Endothelial cell of umbilical vein (primary cell): Measurements from ENCODE around the gene FZD8. TPM values are rescaled to one million over a fixed set of nuclear protein-coding genes. Genes with fewer than 3 reads are reported as not detected.

Experiments
- BruUV-seq: library from RNA; stranded (reverse); fragments of 400-500 nt; replicated peaks from 2 replicates; lab custom pipeline; 2021; lab: Mats Ljungman, UMichigan
- CTCF ChIA-PET: fragments of 300-600, 350-600 bp; sonication (Branson Sonifier 250); formaldehyde crosslinking; loops from one replicate; lab custom pipeline; 2021; ENCODE audit warnings: antibody characterized with exemption, inconsistent platforms; lab: Charles Lee
- POLR2A ChIA-PET: fragments of 300-600, 350-600 bp; sonication (Branson Sonifier 250); formaldehyde crosslinking; loops from one replicate; lab custom pipeline; 2021; ENCODE audit warnings: antibody characterized with exemption, inconsistent platforms; lab: Charles Lee
- DNase-seq: peaks from one replicate; pipeline ENCODE4 v3.0.0-alpha.2; 2011; ENCODE audit warnings: low read depth, low spot score
- FAIRE-seq: peaks from 2 replicates; lab custom pipeline; 2011; peaks lifted over from hg19 to GRCh38; lab: Jason Lieb, UNC
- H2AFZ ChIP-seq: 2 replicates; pipeline ENCODE4 v1.6.0; 2012; ENCODE audit warnings: low read depth, low read length, control low read depth, inconsistent platforms
- H3K27ac ChIP-seq: 2 replicates; pipeline ENCODE4 v1.5.1; 2011; ENCODE audit warnings: low read depth, mild to moderate bottlenecking, control low read depth, low read length, moderate library complexity; ENCODE audit not compliant: insufficient read depth
- H3K27me3 ChIP-seq, 2 experiments: 2 replicates each; pipeline versions ENCODE4 v1.6.0 to v1.6.1; 2011; ENCODE audit warnings: low read length in 2 of 2, mixed read lengths in 1 of 2; ENCODE audit not compliant: control insufficient read depth in 2 of 2, insufficient read depth in 2 of 2
- H3K36me3 ChIP-seq, 2 experiments: 2 replicates in 1 of 2; 3 replicates in 1 of 2; pipeline ENCODE4 v1.5.1; 2011; ENCODE audit warnings: low read length in 2 of 2, mild to moderate bottlenecking in 1 of 2, moderate library complexity in 1 of 2; ENCODE audit not compliant: control insufficient read depth in 2 of 2, insufficient read depth in 2 of 2; ENCODE audit errors: extremely low read depth in 1 of 2
- H3K4me1 ChIP-seq: 3 replicates; pipeline ENCODE4 v1.5.1; 2011; ENCODE audit warnings: mild to moderate bottlenecking, low read length; ENCODE audit not compliant: control insufficient read depth, insufficient read depth; ENCODE audit errors: extremely low read depth
- H3K4me2 ChIP-seq: 2 replicates; pipeline ENCODE4 v1.6.1; 2011; ENCODE audit warnings: low read length, control low read depth, mixed read lengths; ENCODE audit not compliant: insufficient read depth
- H3K4me3 ChIP-seq, 3 experiments: fragments of 200-600 bp in 1 of 3; sonication (generic), shearing (Covaris generic) in 1 of 3; replicated peaks in 1 of 3; 2 replicates each; pipeline ENCODE4 v1.5.1; 2011 to 2016; ENCODE audit warnings: control low read depth in 3 of 3, low read length in 3 of 3, mild to moderate bottlenecking in 2 of 3, inconsistent platforms in 1 of 3, low read depth in 1 of 3, moderate library complexity in 1 of 3; ENCODE audit not compliant: insufficient read depth in 1 of 3
- H3K79me2 ChIP-seq: 2 replicates; pipeline ENCODE4 v1.6.0; 2012; ENCODE audit warnings: low read length, inconsistent platforms; ENCODE audit not compliant: control insufficient read depth, insufficient read depth
- H3K9ac ChIP-seq: replicated peaks from 2 replicates; pipeline ENCODE3; 2011; ENCODE audit warnings: low read length, control low read depth; ENCODE audit not compliant: insufficient read depth; ENCODE audit errors: extremely low read depth
- H3K9me1 ChIP-seq: replicated peaks from 3 replicates; pipeline ENCODE4 v1.6.0; 2011; ENCODE audit warnings: mild to moderate bottlenecking, low read length; ENCODE audit not compliant: control insufficient read depth, insufficient read depth; ENCODE audit errors: extremely low read depth
- H3K9me3 ChIP-seq: replicated peaks from 2 replicates; pipeline ENCODE4 v1.5.1; 2012; ENCODE audit warnings: low read length, inconsistent platforms; ENCODE audit not compliant: control insufficient read depth, insufficient read depth
- H4K20me1 ChIP-seq: replicated peaks from 2 replicates; pipeline ENCODE3; 2011; ENCODE audit warnings: mild to moderate bottlenecking, low read length; ENCODE audit not compliant: control insufficient read depth, insufficient read depth; ENCODE audit errors: extremely low read depth
- CTCF ChIP-seq, 2 donors: IDR thresholded peaks; 1 replicate in 1 of 2; 2 replicates in 1 of 2; pipeline ENCODE4 v1.5.1; 2011; ENCODE audit warnings: low read length in 2 of 2, mild to moderate bottlenecking in 2 of 2, moderate library complexity in 2 of 2, control low read depth in 1 of 2, inconsistent platforms in 1 of 2, low read depth in 1 of 2; ENCODE audit not compliant: insufficient read depth in 1 of 2; ENCODE audit errors: extremely low read depth in 1 of 2
- EZH2 ChIP-seq: IDR thresholded peaks from 2 replicates; pipeline ENCODE4 v1.6.1; 2012; ENCODE audit warnings: borderline replicate concordance, low read depth, mild to moderate bottlenecking, moderate library complexity, low read length, inconsistent platforms; ENCODE audit not compliant: severe bottlenecking
- FOS ChIP-seq: IDR thresholded peaks from 2 replicates; pipeline ENCODE4 v1.6.1; 2011; ENCODE audit warnings: mild to moderate bottlenecking, low read length, moderate library complexity, borderline replicate concordance; ENCODE audit not compliant: insufficient read depth
- GATA2 ChIP-seq: IDR thresholded peaks from 2 replicates; pipeline ENCODE4 v1.7.0; 2011; ENCODE audit warnings: low read depth, mild to moderate bottlenecking, moderate library complexity, mixed read lengths, low read length; ENCODE audit not compliant: insufficient read length, insufficient read depth
- JUN ChIP-seq: IDR thresholded peaks from 2 replicates; pipeline ENCODE4 v1.6.1; 2011; ENCODE audit warnings: borderline replicate concordance, low read depth; ENCODE audit not compliant: insufficient read length, insufficient read depth
- MAX ChIP-seq: IDR thresholded peaks from 2 replicates; pipeline ENCODE4 v1.6.1; 2011; ENCODE audit not compliant: insufficient read depth, insufficient read length
- MYC ChIP-seq: IDR thresholded peaks from one replicate; pipeline ENCODE4 v1.6.1; 2011; ENCODE audit warnings: mild to moderate bottlenecking, low read depth, low read length
- POLR2A ChIP-seq: IDR thresholded peaks from 2 replicates; pipeline ENCODE4 v1.6.1; 2012; ENCODE audit warnings: low read depth, mild to moderate bottlenecking, control low read depth, low read length
- POLR2AphosphoS5 ChIP-seq: IDR thresholded peaks from 2 replicates; pipeline ENCODE4 v1.6.1; 2012; ENCODE audit warnings: low read depth, mild to moderate bottlenecking, control low read depth, low read length, moderate library complexity; ENCODE audit not compliant: insufficient read depth
- dilution Hi-C: fragments of 300-500 bp; cut with MboI; formaldehyde crosslinking; loops from one replicate; pipeline ENCODE4 v1.15.0; 2019; ENCODE audit warnings: low sequenced_read_pairs; ENCODE audit not compliant: extremely low pct_ligation_motif_present
- intact Hi-C: fragments of 100-400 bp; cut with micrococcal nuclease; formaldehyde crosslinking; loops from one replicate; pipeline ENCODE4 v1.10.0; 2022
- polyA plus RNA-seq, 4 experiments: library from polyadenylated mRNA; depleted of rRNA in 3 of 4; stranded (reverse) in 3 of 4; unstranded in 1 of 4; fragments of >200 nt; gene quantifications; 2 replicates each; pipeline versions ENCODE4 v1.2.1 to v1.2.3, GENCODE V29; 2011 to 2012; ENCODE audit warnings: missing spikeins in 1 of 4
- total RNA-seq: library from RNA; stranded (reverse); gene quantifications from 2 replicates; pipeline ENCODE4 v1.2.3, GENCODE V29; 2021

Gene FZD8
- total and polyA plus RNA-seq, 2 donors (not counting 3 experiments of a cell fraction or from before 2014, with no cell fraction given) = 6.2 to 11.1 TPM

- ChIA-PET CTCF (interaction anchor here (1.1 kb wide), 1 partner anchor 1091 kb away, joined by 3 read pairs; no protein-coding TSS in a partner anchor), POLR2A (no interaction called here)
- Histone ChIP-seq H4K20me1 (no peaks in the 10 kb centered on the region), H3K36me3 (no peaks in the 10 kb centered on the region), H2AFZ (no peak overlapping the region), H3K4me3 (no peak overlapping the region), H3K9me3 (no peaks in the 10 kb centered on the region), H3K9me1 (no peaks in the 10 kb centered on the region), H3K4me1 (no peaks in the 10 kb centered on the region), H3K4me2 (no peak overlapping the region), H3K79me2 (no peaks in the 10 kb centered on the region), H3K9ac (no peak overlapping the region), H3K27me3 (peaks cover 5 to 15% of the 10 kb centered on the region in 2 experiments), H3K27ac (no peak overlapping the region)
- BruUV-seq = no TSS peak
- TF ChIP-seq EZH2 (no peak), GATA2 (no peak), POLR2A (no peak), CTCF (IDR thresholded peaks at IDR 0.05; ENCODE audit: extremely low read depth in 1 of 2, insufficient read depth in 1 of 2, low read depth in 1 of 2, low read length in 2 of 2) (no peak), FOS (no peak), MYC (no peak), POLR2AphosphoS5 (no peak), MAX (no peak), JUN (no peak)
- no peak for DNase-seq
- no peak for FAIRE-seq
- intact Hi-C loops (no loop called here), dilution Hi-C loops (no loop called here)
Observed at GRCh38 chr10:35675846-35676245, 33.8 kb upstream of the FZD8 start.
